HG02973 (cell line): ENCODE results near the gene SHROOM3.

Source experiments
- ATAC-seq: cut with Tn5 transposase; IDR thresholded peaks from one replicate; pipeline ENCODE4 v1.9.1; 2021; ENCODE audit warnings: moderate library complexity; ENCODE audit not compliant: unreplicated experiment

SHROOM3 gene

GRCh38 chr4:76762137-76763130, 327.4 kb downstream of the SHROOM3 start:
- ATAC-seq: no peak

GRCh38 chr4:76764251-76764650, 329.2 kb downstream of the SHROOM3 start:
- no peak for ATAC-seq

- no peak for ATAC-seq
These were observed 330.6 kb downstream of the SHROOM3 start for GRCh38 chr4:76765473-76766183.

GRCh38 chr4:76767983-76768382, 333.0 kb downstream of the SHROOM3 start:
- no peak for ATAC-seq

- peak; percentile 93 for ATAC-seq
These were observed 337.6 kb downstream of the SHROOM3 start for GRCh38 chr4:76772498-76773106.

- no peak for ATAC-seq
These were observed 338.7 kb downstream of the SHROOM3 start for GRCh38 chr4:76773766-76774165.

- no peak for ATAC-seq
These were observed 344.9 kb downstream of the SHROOM3 start for GRCh38 chr4:76779740-76780459.

- no peak for ATAC-seq
These were observed 346.0 kb downstream of the SHROOM3 start for GRCh38 chr4:76780781-76781697.

- no peak for ATAC-seq
These were observed 346.9 kb downstream of the SHROOM3 start for GRCh38 chr4:76781698-76782595.

GRCh38 chr4:76782837-76783236, 347.8 kb downstream of the SHROOM3 start:
- no peak for ATAC-seq

- no peak for ATAC-seq
These were observed 348.8 kb downstream of the SHROOM3 start for GRCh38 chr4:76783836-76784235.

- no peak for ATAC-seq
These were observed 349.2 kb downstream of the SHROOM3 start for GRCh38 chr4:76784237-76784636.

- ATAC-seq: no peak
These were observed 352.9 kb downstream of the SHROOM3 start for GRCh38 chr4:76787898-76788297.

GRCh38 chr4:76790377-76790776, 355.3 kb downstream of the SHROOM3 start:
- no peak for ATAC-seq

GRCh38 chr4:76791479-76791878, 356.4 kb downstream of the SHROOM3 start:
- ATAC-seq: no peak

- ATAC-seq: no peak
These were observed 357.4 kb downstream of the SHROOM3 start for GRCh38 chr4:76792418-76792817.

- ATAC-seq: no peak
These were observed 360.2 kb downstream of the SHROOM3 start for GRCh38 chr4:76795243-76795642.

GRCh38 chr4:76799140-76799539, 364.1 kb downstream of the SHROOM3 start:
- ATAC-seq: no peak

- ATAC-seq: no peak
These were observed 364.7 kb downstream of the SHROOM3 start for GRCh38 chr4:76799718-76800117.
